GM21825 (cell line): ENCODE data around the gene LMTK3.
A peak's percentile ranks its signal among the peaks of the same experiment; 100 is the strongest.

Experiments used
- ATAC-seq: cut with Tn5 transposase; IDR thresholded peaks from one replicate; pipeline ENCODE4 v1.9.1; 2021; ENCODE audit warnings: mild to moderate bottlenecking, moderate library complexity; ENCODE audit not compliant: unreplicated experiment

LMTK3 gene

GRCh38 chr19:48508729-48509411 lies 2.8 kb downstream of the LMTK3 start:
- ATAC-seq: no peak

- ATAC-seq: no peak
These were observed 3.7 kb downstream of the LMTK3 start for GRCh38 chr19:48507911-48508439.

- no peak for ATAC-seq
These were observed 5.4 kb downstream of the LMTK3 start for GRCh38 chr19:48506138-48506733.

GRCh38 chr19:48502350-48503018 lies 9.2 kb downstream of the LMTK3 start:
- ATAC-seq: no peak

- ATAC-seq: no peak
These were observed 9.9 kb downstream of the LMTK3 start for GRCh38 chr19:48501494-48502349.

- ATAC-seq: no peak
These were observed 10.7 kb downstream of the LMTK3 start for GRCh38 chr19:48500830-48501493.

- ATAC-seq: no peak
These were observed 12.1 kb downstream of the LMTK3 start for GRCh38 chr19:48499316-48500090.

- no peak for ATAC-seq
These were observed 12.9 kb downstream of the LMTK3 start for GRCh38 chr19:48498595-48499311.

- ATAC-seq: no peak
These were observed 13.7 kb downstream of the LMTK3 start for GRCh38 chr19:48497728-48498594.

GRCh38 chr19:48496959-48497727 lies 14.5 kb downstream of the LMTK3 start:
- ATAC-seq: no peak

- no peak for ATAC-seq
These were observed 16.2 kb downstream of the LMTK3 start for GRCh38 chr19:48495396-48495795.

- peak; percentile 1 for ATAC-seq
These were observed 17.8 kb downstream of the LMTK3 start for GRCh38 chr19:48493718-48494401.

- ATAC-seq: peak; percentile 64
These were observed 18.5 kb downstream of the LMTK3 start for GRCh38 chr19:48492925-48493717.

GRCh38 chr19:48491793-48492123 lies 19.9 kb downstream of the LMTK3 start:
- no peak for ATAC-seq

GRCh38 chr19:48490981-48491792 lies 20.4 kb downstream of the LMTK3 start:
- ATAC-seq: no peak
